Keratinocyte (primary cell): Measurements from ENCODE around the gene PKP4.

ENCODE experiments used
- EZH2 ChIP-seq: IDR thresholded peaks from one replicate; pipeline ENCODE4 v1.6.1; 2012; ENCODE audit warnings: inconsistent platforms, mild to moderate bottlenecking, low read length, moderate library complexity
- TF ChIP-seq, protein P1 (sequence below), 3 experiments: IDR thresholded peaks in 1 of 3; conservative IDR thresholded peaks in 1 of 3; optimal IDR thresholded peaks in 1 of 3; 2 replicates in 2 of 3; 3 replicates in 1 of 3; pipeline versions ENCODE3 to v1.5.1; 2011; ENCODE audit warnings: low read length in 3 of 3, mild to moderate bottlenecking in 3 of 3, moderate library complexity in 2 of 3, control low read depth in 1 of 3, inconsistent platforms in 1 of 3; ENCODE audit not compliant: insufficient read depth in 2 of 3; ENCODE audit errors: extremely low read depth in 1 of 3

DNA sequence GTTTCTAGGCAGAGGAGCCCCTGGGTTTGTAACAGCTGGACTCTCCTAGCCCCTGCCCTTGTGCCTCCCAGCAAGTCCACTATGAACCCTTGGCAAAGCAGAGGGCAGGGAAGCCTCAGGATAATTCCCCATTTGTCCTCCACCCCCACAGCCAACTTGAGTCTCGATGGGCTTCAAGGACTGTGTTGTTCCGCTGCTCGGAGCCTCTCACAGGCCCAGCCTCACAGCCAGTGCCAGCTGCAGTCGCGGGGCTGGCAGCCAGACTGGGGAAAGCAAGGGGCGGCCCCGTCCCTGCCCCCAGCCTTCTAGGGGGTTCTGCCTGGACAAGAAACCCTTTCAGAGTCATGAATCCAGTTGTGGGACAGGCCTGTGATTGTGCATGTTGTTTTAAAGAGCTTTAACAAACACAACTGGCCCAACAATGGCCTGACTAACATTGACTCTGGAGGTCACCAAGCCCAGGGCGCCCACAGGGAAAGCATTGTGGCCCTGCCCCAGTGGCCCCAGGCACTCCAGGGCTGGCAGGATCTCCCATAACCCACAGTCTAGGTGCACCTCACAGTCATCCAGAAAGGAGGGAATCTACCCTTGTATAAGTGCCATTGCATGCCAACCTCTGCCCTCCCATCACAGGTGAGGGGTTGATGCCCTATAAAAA, 266.6 kb downstream of the PKP4 start:
- TF ChIP-seq, protein P1, sequence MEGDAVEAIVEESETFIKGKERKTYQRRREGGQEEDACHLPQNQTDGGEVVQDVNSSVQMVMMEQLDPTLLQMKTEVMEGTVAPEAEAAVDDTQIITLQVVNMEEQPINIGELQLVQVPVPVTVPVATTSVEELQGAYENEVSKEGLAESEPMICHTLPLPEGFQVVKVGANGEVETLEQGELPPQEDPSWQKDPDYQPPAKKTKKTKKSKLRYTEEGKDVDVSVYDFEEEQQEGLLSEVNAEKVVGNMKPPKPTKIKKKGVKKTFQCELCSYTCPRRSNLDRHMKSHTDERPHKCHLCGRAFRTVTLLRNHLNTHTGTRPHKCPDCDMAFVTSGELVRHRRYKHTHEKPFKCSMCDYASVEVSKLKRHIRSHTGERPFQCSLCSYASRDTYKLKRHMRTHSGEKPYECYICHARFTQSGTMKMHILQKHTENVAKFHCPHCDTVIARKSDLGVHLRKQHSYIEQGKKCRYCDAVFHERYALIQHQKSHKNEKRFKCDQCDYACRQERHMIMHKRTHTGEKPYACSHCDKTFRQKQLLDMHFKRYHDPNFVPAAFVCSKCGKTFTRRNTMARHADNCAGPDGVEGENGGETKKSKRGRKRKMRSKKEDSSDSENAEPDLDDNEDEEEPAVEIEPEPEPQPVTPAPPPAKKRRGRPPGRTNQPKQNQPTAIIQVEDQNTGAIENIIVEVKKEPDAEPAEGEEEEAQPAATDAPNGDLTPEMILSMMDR (optimal IDR thresholded peaks at IDR 0.05 in 1 of 3, IDR thresholded peaks at IDR 0.05 in 1 of 3, conservative IDR thresholded peaks at IDR 0.05 in 1 of 3; ENCODE audit: extremely low read depth in 1 of 3, insufficient read depth in 2 of 3, low read length in 3 of 3): no peak
- no peak for TF ChIP-seq EZH2
